Sciatic nerve (tissue), 2 donors: ENCODE results near the gene GPS1. TPM values are rescaled to one million over a fixed set of nuclear protein-coding genes. Genes with fewer than 3 reads are reported as not detected.
A peak's percentile ranks its signal among the peaks of the same experiment; 100 is the strongest.

Experiments
- ATAC-seq: fragments of 200-7000 bp; cut with Tn5 transposase; one replicate; pipeline ENCODE4 v1.9.1; 2020; ENCODE audit warnings: mild to moderate bottlenecking, moderate library complexity
- DNase-seq: peaks from one replicate; pipeline ENCODE4 v3.0.0-alpha.2; 2020; ENCODE audit warnings: low spot score
- intact Hi-C: fragments of 100-400 bp; cut with DNase I; formaldehyde crosslinking; loops from one replicate; pipeline ENCODE4 v1.14.2; 2022
- total RNA-seq: library from RNA; stranded (reverse); fragmentation: NEBNext Ultra II Directional; extraction: Animal tissue kit (Norgen Biotek cat#: 25700); gene quantifications from one replicate; pipeline ENCODE4 v1.2.1, GENCODE V29; 2021
- donor health status: DM: no; HTN: no; CAD: no.
- donor health status: DM: no; HTN: no; CAD: no.

Gene GPS1
- total RNA-seq, 1 donor from 2014 or later = 68.2 TPM

DNA sequence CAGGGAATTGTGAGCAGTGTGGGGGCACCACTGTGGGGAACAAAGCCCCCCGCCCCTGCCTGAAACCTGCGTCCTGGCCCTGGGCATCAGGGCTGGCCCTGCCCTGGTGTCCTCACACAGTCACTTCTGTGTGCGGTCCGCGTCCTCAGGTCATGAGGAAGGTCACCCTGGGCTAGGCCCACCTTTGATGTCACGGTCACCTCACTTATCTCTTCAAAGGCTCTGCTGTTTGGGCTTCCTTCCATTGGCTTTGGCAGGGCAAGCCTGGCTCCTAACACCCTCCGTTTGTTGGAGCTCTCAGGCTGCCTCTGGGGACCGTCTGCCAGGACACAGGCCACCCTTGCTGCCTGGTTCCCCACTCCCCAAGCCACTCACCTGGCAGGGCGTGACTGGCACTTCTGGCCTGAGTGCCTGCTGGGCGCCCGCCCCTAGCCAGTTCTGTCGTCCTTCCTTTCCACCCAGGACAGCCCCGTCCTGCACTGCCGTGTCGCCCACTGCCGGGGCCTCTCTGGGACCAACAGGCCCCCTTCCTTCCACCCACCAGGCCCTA, 37.9 kb upstream of the GPS1 start:
- intact Hi-C loops = no loop called here
- DNase-seq (no peak), ATAC-seq (no peak)

DNA sequence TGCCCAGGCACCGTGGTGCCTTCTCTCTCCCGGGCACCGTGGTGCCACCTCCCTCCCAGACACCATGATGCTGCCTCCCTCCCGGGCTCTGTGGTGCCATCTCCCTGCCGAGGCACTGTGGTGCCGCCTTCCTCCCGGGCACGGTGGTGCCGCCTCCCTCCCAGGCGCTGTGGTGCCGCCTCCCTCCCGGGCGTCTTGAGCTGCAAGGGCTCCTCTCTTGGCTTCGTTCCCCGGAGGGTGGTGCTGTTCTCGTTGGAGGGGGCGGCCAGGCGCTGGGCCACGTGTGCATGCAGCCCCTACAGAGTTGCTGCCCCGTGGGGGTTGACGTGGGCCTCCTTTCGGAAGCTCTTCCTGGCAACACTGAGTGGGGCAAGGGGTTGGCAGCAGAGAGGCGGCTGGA, 37.3 kb upstream of the GPS1 start:
- intact Hi-C loops = no loop called here
- ATAC-seq = no peak
- DNase-seq = no peak

DNA sequence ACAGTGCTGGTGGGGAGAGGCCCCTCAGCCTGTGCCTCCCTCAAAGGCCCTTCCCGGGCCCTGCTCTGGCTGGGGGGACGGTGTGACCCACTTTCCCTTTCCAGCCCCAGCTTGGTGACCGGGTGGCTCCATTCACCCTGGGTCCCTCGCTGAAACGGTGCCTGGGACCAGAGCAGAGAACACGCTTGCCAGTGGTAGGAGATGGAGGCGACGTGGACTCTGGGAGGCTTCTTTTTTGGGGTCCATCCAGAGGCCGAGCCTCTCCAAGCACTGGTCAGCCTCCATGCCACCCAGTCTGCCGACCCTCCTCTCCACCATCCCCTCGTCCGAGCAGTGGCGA, 36.8 kb upstream of the GPS1 start:
- intact Hi-C loops = no loop called here
- DNase-seq (no peak), ATAC-seq (no peak)

DNA sequence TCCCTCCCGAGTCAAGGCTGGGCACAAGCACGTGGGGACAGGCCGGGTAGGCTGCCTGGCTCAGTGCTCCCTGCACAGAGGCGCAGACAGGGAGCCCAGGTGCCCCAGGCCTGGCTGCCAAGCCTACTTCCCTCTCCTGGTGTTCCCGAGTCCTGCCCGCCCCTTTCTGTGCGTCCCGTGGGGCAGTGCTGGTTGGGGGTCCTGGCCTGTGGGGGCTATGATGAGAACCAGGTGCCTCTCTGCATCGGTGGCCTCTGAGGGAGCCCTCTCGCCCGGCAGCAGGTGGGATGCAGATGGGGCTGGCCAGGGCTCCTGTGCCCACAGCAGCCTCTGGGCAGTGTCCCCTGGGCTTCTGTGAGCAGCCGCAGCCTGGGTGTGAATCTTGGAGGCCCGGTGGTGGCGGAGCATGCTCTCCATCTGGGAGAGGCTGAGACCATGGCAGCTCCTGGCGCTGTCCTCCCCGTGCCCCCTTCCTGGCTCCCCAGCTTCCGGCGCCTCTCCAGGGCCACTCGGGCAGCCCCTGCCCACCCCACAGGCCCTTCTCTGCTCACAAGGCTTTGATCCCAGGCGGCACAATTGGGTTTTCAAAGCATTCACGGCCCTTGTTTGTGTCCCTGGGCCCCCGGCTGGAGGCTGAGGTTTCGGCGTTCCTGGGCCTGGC, 36.3 kb upstream of the GPS1 start:
- intact Hi-C loops = no loop called here
- DNase-seq (no peak), ATAC-seq (no peak)

DNA sequence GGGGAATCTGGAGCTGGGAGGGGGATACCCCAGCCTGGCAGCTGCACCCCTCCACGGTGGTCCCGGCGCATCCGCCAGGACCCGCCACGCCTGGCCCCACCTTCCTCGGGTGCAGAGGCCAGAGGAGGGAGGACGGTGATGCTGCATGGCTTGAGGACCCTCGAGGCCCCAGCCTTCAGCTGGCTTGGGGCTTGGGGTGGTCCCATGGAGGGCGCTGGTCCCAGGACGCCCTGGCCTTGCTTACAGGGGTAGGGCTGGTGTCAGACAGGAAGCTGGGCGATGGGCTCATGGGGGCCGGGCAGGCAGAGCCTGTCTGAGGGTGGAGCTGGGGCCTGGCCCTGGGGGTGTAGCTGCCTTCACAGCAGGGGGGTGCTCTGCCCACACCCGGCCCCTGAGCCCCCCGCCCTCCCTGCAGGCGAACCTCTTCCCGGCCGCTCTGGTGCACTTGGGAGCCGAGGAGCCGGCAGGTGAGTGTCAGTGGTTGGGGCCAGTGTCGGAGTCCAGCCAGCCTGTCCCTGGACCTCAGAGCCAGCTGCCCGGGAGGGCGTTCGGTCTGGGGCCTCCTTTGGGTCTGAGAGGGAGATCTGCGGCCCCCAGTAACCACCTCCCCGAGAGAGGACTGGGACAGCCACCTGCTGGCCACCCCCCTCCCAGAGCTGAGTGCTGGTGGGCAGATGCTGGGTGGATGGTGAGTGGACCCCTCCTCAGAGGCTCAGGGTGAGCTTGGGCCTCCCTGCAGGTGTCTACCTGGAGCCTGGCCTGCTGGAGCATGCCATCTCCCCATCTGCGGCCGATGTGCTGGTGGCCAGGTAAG, 35.4 kb upstream of the GPS1 start:
- ATAC-seq (no peak), DNase-seq (no peak)
- intact Hi-C loops = no loop called here

DNA sequence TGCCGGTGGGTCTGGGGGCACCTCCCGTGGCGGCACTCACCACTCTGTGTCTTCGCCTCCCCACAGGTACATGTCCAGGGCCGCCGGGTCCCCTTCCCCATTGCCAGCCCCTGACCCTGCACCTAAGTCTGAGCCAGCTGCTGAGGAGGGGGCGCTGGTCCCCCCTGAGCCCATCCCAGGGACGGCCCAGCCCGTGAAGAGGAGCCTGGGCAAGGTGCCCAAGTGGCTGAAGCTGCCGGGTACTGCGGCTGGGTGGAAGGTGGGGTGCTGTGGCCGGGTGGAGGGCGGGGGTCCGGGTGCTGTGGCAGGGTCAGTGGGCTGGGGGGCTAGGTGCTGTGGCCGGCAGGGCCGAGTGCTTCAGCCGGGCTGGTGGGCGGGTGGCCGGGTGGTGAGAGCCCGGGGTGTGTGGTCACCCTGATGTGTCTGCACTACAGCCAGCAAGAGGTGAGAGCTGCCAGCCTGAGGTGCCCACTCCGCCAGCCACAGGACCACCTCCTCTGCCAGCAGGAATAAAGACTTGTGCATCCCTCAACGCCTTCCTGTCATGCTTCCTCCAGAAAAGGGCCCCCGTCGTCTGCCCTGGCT, 34.7 kb upstream of the GPS1 start:
- ATAC-seq = no peak
- intact Hi-C loops = no loop called here

DNA sequence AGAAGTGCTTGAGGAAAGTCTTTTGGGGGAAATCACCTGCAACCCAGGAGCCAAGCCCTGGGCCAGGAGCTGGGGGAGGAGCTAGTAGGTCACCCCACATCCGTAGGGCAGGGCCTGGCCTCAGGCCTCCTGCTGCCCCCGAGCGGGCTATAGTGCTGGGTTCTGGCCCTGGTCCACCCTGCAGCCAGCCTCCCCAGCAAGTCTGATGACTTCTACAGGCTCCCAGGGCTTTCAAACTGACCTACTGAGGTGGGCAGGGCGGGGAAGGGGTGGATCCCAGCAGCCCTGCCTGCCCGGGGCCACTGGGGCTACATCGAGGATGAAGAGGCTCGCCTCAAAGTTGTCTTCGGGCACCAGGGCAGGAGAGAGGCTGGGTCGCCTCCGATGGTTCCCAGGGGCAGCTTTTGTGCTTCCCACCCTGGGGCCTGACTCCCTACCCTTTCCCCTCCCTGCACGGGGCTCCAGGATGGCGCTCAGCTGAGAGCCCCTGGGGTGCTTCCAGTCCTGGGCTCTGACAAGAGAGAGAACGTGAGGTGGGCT, 34.0 kb upstream of the GPS1 start:
- DNase-seq = no peak
- intact Hi-C loops = no loop called here
- ATAC-seq = no peak

More for the DNA sequence above, 34.7 kb upstream of the GPS1 start:
- DNase-seq = no peak

DNA sequence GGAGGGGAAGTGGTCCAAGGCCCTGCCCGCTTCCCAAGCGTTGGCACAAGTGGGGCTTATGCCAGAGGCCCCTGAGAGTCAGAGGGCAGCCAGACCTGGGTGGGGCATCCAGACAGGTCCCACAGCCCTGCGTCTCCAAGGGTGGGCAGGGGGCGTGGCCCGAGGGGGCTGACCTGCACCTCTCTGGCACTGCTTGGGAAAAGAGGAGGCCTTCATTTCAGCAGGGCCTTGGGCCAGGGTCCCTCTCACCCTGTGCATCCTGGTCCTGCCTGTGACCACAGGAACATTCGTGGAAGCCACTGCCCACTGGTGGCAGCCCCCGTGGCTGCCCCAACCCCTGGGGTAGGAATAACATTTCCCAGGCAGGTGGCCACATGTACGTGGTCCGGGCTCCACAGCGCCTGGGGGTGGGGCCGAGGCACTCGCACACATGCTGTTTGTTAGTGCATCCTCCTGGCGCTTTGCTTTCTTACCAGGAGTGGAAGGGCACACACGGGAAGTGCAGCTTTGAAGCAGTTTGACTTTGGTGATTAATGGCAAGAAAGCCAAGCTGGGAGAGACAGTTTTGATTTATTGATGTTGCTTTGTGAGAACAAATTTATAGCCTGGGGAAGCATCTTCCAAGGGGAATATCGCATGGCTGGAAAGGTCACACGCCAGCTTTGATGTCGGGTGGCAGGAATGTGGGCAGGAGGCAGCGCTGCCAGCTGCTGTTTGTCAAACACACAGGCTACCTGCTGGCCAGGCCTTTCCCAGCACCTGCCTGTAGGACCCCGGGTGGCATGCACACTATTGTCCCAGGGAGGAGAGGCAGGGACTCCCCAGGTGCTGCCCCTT, 33.3 kb upstream of the GPS1 start:
- intact Hi-C loops = no loop called here
- ATAC-seq (no peak), DNase-seq (no peak)

DNA sequence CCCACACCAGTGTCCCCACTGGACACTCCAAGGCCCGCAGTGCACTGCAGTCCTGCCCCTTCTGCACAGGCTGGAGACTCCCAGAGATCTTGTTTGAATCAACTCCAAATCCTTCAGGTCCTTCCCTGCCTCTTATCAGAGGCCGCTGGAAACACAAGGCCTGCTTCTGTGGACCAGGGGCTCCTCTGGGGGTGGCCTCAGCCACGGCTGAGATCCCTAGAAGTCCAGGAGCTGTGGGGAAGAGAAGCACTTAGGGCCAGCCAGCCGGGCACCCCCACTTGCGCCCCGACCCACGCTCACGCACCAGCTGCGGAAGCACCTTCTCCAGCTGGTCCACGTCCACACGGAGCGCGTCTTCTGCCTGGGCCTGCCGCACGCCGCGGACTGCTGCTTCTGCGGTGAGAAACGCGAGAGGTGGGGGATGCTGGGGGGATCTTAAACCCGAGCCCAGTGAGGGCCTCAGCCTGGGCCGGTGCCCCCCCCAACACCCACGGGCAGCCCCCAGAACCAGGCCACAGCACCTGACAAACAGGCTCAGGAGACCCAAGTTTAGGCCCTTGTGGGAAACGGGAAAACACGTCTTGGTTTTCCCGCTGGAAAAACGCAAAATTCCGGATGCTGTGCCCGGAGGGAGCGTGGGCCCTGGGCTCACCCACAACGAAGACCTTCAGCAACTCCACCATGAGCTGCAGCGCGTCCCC, 32.6 kb upstream of the GPS1 start:
- ATAC-seq = no peak

DNA sequence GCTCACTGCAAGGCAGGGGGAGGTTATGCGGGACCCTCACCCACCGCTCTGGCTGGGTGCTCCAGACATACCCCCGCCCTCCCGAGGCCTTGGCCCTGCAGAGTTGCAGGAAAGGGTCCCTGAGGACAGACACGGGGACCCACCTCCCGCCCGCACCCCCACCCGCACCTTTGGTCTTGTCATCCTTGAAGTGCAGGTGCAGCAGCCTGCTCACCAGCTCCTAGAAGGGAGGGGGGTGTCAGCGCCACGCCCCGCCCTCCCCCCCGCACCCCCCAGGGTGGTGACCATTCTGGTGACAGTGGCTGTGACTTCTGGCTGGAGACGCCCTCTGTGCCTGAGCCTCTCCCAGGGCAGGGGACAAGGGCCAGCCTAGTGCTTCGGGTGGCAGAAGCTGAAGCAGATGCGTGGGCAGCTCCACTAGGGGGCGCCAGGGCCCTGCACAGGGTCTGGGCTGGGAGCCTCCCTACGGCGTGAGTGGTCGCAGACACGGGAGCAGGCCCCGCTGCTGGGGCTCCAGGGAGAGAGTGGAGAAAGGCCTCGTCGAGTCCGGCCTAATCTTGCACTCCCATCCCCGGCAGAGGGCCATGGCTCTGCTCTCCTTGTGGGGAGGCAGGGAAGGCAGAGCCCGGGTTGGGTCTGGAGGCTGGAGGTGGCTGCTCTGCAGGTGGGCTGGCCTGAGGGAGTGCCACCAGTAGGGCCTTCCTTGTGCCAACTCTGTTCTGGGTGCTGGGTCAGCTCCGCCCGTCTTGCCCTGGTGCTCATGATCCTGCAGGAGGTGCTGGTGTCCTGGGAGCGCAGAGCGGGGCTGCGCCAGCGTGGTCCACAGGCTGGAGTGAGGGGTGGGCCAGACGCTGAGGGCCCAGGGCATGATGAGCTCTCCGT, 31.8 kb upstream of the GPS1 start:
- intact Hi-C loops = loop anchor here (1.0 kb wide), 1 partner anchor 61 kb away; no protein-coding TSS in a partner anchor
- DNase-seq (no peak), ATAC-seq (no peak)

More for the DNA sequence above, 32.6 kb upstream of the GPS1 start:
- intact Hi-C loops = no loop called here
- no peak for DNase-seq

DNA sequence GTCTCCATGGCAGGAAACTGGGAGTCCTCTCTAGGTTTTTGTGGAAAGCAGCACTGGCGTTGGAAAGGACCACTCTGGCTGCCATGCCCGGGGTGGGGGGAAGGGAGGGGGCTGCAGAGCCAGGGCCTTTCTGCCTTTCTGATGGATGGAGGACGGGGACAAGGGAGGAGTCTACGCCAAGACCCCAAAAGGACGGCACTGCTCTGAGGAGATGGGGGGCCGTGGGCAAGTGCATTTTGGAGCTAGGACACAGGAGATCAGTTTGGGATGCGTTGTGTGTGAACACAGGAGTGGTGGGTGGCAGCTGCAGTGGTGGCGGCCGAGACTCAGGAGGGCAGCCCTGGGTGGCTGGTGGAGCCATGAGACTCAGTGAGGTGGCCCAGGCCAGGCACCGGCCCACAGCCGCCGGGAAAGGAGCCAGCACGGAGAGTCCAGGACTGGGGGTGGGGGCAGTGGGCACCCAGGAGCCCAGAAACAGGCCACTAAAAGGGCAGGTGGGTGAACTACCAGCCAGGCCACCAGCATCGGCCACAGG, 31.1 kb upstream of the GPS1 start:
- intact Hi-C loops = loop anchor here (1.0 kb wide), 1 partner anchor 61 kb away; no protein-coding TSS in a partner anchor

DNA sequence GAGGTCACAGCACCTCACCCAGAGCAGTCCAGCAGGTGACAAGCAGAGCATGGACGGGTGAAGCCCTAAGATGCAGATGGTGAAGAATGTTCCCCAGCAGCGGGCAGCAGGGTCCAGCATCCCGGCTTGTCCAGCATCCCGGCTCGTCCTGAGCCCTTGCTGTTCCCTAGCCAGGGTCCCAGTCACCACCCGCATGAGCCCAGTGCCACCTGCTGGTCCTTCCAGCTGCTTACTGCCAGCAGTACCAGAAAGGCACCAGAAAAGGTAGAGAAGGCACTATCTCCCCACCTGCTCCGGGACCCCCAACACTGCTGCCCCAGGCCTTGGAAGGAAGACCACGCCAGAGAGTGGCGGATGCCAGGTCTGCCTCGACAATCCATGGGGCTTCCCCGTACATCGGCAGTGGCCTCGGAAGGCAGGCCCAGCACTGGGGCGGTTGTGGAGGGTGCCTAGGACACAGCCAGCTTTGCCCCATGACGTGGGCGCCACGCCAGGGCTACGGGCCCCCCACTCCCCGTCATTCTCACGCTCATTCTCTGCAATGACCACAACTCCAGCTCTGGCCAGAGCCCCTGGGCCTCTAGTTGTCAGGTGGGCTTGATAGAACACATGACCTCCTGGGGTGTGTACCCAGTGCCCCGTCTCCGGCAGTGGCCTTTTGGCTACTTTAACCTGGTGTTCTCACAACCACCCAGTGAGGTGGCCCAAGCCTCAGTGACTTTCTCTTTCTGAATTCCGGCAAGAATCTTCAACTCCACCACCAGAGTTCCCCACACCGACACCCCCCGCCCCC, 30.4 kb upstream of the GPS1 start:
- ATAC-seq = peak; percentile 28
- DNase-seq = peak; percentile 85
- intact Hi-C loops = no loop called here

More for the DNA sequence above, 31.1 kb upstream of the GPS1 start:
- DNase-seq (no peak), ATAC-seq (no peak)

DNA sequence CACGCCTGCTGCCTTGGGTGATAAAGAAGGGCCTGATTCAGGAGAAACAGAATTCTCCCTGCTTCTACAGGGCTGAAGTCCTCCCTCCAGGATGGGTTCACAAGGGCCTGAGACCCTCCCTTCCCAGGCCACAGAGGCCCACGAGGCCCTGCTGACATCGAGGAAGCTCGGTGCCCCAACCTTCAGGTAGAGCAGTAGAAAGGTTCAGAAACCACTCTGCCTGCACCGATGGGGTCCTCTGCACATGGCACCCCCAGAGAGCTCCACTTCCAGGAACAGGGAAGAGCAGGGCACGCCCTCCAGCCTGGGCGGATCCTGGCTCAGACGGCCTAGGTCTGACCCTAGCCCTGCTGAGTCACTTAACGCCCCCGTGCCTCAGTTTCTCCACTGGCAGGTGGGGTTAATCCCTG, 29.8 kb upstream of the GPS1 start:
- DNase-seq = no peak
- ATAC-seq = no peak
- intact Hi-C loops = no loop called here

DNA sequence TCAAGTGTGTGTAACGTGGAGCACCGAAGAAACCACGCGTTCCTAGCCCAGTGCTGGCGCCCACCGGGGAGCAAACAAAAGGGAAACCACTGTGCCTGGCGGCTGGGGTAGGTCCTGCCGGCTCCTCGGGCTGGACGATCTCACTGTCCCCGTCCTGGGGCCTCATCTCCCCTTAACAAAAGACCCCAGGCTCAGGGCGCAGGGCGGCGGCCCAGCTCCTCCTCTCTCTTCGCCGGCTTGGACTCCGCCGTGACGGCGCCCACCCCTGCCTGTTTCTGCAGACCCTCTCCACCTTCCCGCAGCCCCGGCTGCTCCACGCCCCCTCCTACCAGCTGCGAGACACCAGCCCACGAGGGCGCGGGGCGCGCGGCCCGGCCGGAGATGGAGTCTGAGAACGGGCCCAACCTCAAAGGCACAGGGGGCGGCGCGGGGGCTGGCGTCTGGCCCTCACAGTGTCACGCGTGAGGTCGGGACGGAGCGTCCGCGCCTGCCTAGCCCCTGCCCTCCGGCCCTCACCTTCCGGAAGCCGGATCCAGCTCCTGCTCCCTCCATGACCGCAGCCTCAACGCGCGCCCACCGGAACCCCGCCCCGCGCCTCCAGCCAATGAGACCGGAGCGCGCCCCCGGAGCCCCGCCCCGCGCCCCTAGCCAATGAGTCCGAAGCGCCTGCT, 29.3 kb upstream of the GPS1 start, which contains the start of gene CENPX:
Gene CENPX (minus strand): TSS at position 569 of the 671 bp plus-strand sequence. CDS start 17 bp downstream, at position 552.
- DNase-seq (no peak), ATAC-seq (no peak)
- intact Hi-C loops = no loop called here

DNA sequence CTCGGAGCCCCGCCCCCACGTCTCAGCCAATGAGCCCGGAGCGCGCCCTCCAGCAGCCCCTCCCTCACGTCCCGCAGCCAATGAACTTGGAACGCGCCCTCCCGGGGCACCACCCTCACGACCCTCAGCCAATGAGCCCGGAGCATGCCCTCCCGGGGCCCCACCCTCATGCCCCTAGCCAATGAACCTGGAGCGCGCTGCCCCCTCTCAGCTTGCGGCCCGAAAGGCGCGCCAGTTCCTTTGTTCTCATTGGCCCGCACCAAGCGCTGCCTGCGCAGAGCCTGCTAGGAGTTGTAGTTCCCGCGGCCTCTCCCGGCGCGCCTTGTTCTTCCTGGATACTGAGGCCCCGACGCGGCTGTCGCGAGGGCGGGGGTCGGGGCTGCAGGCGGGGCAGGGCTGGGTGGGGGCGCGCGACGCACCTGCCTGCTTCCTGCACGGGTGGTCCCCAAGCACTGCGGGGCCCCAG, 28.7 kb upstream of the GPS1 start, which contains the start of gene LRRC45:
Gene LRRC45 (plus strand): TSS at position 325 of the 466 bp plus-strand sequence. CDS start 339 bp downstream, outside the sequence.
- DNase-seq (peak; percentile 100), ATAC-seq (peak; percentile 98)
- intact Hi-C loops = no loop called here
